Measurements from ENCODE around the gene SEPSECS. TPM values are rescaled to one million over a fixed set of nuclear protein-coding genes. Genes with fewer than 3 reads are reported as not detected.
A peak's percentile ranks its signal among the peaks of the same experiment; 100 is the strongest.

The SEPSECS gene
- polyA plus RNA-seq, 3 donors = 0.65 to 5.8 (median 2.1) TPM

GRCh38 chr4:25171201-25171865, 11.1 kb upstream of the SEPSECS start:
- Mint-ChIP-seq H3K36me3 (peaks cover 33 to 35% of the 10 kb centered on the region in 2 donors), H3K4me1 (peaks cover 22% of the 10 kb centered on the region)

GRCh38 chr4:25169446-25169845, 9.2 kb upstream of the SEPSECS start:
- peaks cover 21 to 25% of the 10 kb centered on the region in 2 donors for H3K4me1 ChIP-seq (ENCODE audit: control insufficient read depth in 1 of 2, insufficient read depth in 2 of 2, low read length in 2 of 2)
- peaks cover 23% of the 10 kb centered on the region for H3K79me2 ChIP-seq (ENCODE audit: insufficient read depth, low read length)
- intact Hi-C loops (cut with micrococcal nuclease) = loop anchor here in 1 of 2 donors (10.0 kb wide), 2 partner anchors 195 to 205 kb away; partner anchors contain the start of gene ANAPC4
- Mint-ChIP-seq H3K36me3 (peaks cover 30 to 37% of the 10 kb centered on the region in 2 donors), H3K9me3 (peaks cover 0 to 3% (median 0%) of the 10 kb centered on the region in 7 donors), H3K4me3 (no peak overlapping the region), H3K4me1 (peaks cover 23% of the 10 kb centered on the region), H3K27me3 (ENCODE audit: low read depth in 3 of 3) (peaks cover 0 to 1% (median 0%) of the 10 kb centered on the region in 3 donors), H3K27ac (no peak overlapping the region)
- H3K4me3 ChIP-seq (replicated peaks in 1 of 3; ENCODE audit: low read depth in 2 of 3, low read length in 3 of 3) = no peak overlapping the region
- H3K27ac ChIP-seq (ENCODE audit: low read depth in 1 of 2, low read length in 2 of 2) = no peak overlapping the region
- no peak overlapping the region for H3K9ac ChIP-seq (ENCODE audit: insufficient read depth, low read length, poor library complexity, severe bottlenecking)
- H3K4me2 ChIP-seq (replicated peaks; ENCODE audit: extremely low read depth, low read length, poor library complexity, severe bottlenecking) = no peak overlapping the region
- H2AFZ ChIP-seq (ENCODE audit: insufficient read depth, low read depth, low read length, poor library complexity, severe bottlenecking) = no peak overlapping the region
- H3K27me3 ChIP-seq (ENCODE audit: control insufficient read depth in 2 of 2, insufficient read depth in 2 of 2, low read length in 2 of 2) = no peaks in the 10 kb centered on the region
- H3K9me3 ChIP-seq (replicated peaks in 1 of 2; ENCODE audit: control insufficient read depth in 1 of 2, insufficient read depth in 1 of 2, low read length in 2 of 2) = no peaks in the 10 kb centered on the region
- H4K20me1 ChIP-seq (ENCODE audit: insufficient read depth, low read length) = no peaks in the 10 kb centered on the region
- TF ChIP-seq CTCF (IDR thresholded peaks at IDR 0.05) = no peak
- peaks cover 0 to 23% of the 10 kb centered on the region in 2 donors for H3K36me3 ChIP-seq (replicated peaks in 1 of 2; ENCODE audit: control insufficient read depth in 1 of 2, insufficient read depth in 2 of 2, low read length in 2 of 2)
- DNase-seq = no peak

More at GRCh38 chr4:25171201-25171865, 11.1 kb upstream of the SEPSECS start:
- Histone ChIP-seq H3K27ac (ENCODE audit: low read depth in 1 of 2, low read length in 2 of 2) (no peak overlapping the region), H4K20me1 (ENCODE audit: insufficient read depth, low read length) (no peaks in the 10 kb centered on the region), H3K9me3 (replicated peaks in 1 of 2; ENCODE audit: control insufficient read depth in 1 of 2, insufficient read depth in 1 of 2, low read length in 2 of 2) (no peaks in the 10 kb centered on the region), H3K4me1 (ENCODE audit: control insufficient read depth in 1 of 2, insufficient read depth in 2 of 2, low read length in 2 of 2) (peaks cover 22 to 26% of the 10 kb centered on the region in 2 donors), H3K4me3 (replicated peaks in 1 of 3; ENCODE audit: low read depth in 2 of 3, low read length in 3 of 3) (no peak overlapping the region), H3K4me2 (replicated peaks; ENCODE audit: extremely low read depth, low read length, poor library complexity, severe bottlenecking) (no peak overlapping the region), H2AFZ (ENCODE audit: insufficient read depth, low read depth, low read length, poor library complexity, severe bottlenecking) (no peak overlapping the region), H3K9ac (ENCODE audit: insufficient read depth, low read length, poor library complexity, severe bottlenecking) (no peak overlapping the region), H3K79me2 (ENCODE audit: insufficient read depth, low read length) (peaks cover 4% of the 10 kb centered on the region), H3K36me3 (replicated peaks in 1 of 2; ENCODE audit: control insufficient read depth in 1 of 2, insufficient read depth in 2 of 2, low read length in 2 of 2) (peaks cover 3 to 28% of the 10 kb centered on the region in 2 donors), H3K27me3 (ENCODE audit: control insufficient read depth in 2 of 2, insufficient read depth in 2 of 2, low read length in 2 of 2) (no peaks in the 10 kb centered on the region)
- Mint-ChIP-seq H3K9me3 (peaks cover 0 to 2% (median 0%) of the 10 kb centered on the region in 7 donors), H3K4me3 (no peak overlapping the region), H3K27me3 (ENCODE audit: low read depth in 3 of 3) (peaks cover 0 to 1% (median 0%) of the 10 kb centered on the region in 3 donors), H3K27ac (peak overlapping the region in 2 of 7 donors; percentile 54 to 58)
- no peak for TF ChIP-seq CTCF (IDR thresholded peaks at IDR 0.05)
- 100% methylated on average over 1 of the region's 11 CpGs for WGBS (ENCODE audit: insufficient coverage)
- intact Hi-C loops (cut with micrococcal nuclease) = loop anchor here (5.0 to 10.0 kb wide), 2 partner anchors 61 to 143 kb away; partner anchors contain the start of genes PI4K2B (in 1 of the 2) and ZCCHC4 (in 1 of the 2)
- no peak for DNase-seq

Measured in CD14-positive monocyte (primary cell).